Measurements from ENCODE around the gene TRAF7.
"Not testable (repeated sequence)": the region's sequence is repeated elsewhere in the genome, so short reads cannot be mapped to it uniquely, and the experiment has no call there.

TRAF7 gene

GRCh38 chr16:2155091-2155950 is at the start of gene TRAF7:
TSS of gene TRAF7 (plus strand) at chr16:2155782. CDS start at chr16:2163921, 8,139 bp downstream.
- peak; percentile 94 to 96 for DNase-seq (ENCODE audit: low read depth in 2 of 2)

DNA sequence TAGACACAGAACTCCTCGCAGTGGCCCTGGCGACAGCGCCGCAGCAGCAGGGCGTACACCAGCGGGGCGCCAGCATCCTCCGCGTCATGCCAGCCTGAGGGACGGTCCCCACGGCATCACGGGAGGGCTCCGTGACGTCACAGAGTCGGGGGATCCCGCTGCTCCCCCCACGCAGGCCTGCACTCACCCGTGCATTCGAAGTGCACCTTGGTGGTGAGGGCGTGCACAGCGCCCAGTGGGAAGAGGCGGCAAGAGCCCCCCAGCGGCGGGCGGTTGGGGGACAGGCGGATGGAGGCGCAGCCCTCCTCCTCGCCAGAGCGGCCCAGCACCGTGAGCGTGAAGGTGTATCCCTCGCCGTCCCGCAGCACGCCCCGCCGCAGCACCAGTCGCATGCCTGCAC is 49.4 kb upstream of the TRAF7 start:
- not testable (repeated sequence) for DNase-seq (ENCODE audit: low read depth in 2 of 2)

- not testable (repeated sequence) for DNase-seq (ENCODE audit: low read depth in 2 of 2)
Measured at GRCh38 chr16:2107121-2107790, 48.3 kb upstream of the TRAF7 start.

DNA sequence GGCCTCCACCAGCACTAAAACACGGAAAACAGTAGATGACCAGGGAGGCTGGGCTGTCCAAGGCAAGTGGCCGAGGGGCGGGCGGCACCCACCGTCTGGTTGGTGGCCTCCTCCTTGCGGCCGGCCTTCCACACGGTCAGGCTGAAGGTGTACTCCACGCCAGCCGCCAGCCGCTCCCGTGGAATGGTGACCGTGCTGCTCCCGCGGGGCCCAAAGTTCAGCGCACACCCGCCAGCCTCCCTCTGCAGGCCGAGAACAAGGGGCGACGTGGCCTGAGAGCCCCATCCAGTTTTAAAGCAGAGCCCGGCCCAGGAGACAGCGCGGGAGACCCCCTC is 47.8 kb upstream of the TRAF7 start:
- DNase-seq (ENCODE audit: low read depth in 2 of 2) = not testable (repeated sequence)

DNA sequence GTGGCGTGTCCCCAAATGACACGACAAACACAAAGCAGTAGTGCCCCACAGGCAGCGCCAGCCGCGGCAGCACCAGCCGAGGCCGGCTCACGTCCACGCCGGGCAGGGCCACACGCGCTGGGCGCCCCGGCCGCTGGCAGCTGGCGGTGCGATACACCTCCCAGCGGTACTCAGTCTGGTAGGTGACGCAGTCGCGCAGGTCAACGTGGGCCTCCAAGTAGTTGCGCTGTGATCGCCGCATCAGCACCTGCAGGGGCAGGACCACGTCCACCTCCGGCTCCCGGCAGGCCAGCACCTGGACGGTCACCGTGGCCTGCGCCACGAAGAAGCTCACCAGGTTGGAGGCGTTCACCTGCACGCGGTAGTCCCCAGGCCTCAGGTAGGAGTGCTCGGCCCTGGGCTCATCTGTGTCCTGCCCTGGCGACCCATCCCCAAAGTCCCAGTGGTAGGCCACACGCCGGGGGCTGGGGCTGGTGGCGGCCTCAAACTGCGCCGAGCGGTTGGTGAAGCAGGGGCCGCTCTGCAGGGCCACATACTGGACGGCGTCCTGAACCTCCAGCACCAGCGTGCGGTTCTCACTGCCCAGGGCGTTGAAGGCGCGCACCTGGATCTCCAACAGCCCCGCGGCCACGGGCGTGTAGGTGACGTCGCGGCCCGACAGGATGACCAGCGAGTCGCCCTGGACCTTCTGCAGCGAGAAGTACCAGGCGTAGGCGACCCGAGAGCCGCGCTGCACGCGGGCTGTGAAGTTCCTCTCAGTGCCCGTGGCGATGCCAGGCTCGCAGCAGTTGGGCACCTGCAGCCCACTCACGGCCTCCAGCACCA is 46.9 kb upstream of the TRAF7 start:
- not testable (repeated sequence) for DNase-seq (ENCODE audit: low read depth in 2 of 2)

- DNase-seq (ENCODE audit: low read depth in 2 of 2) = not testable (repeated sequence)
Measured at GRCh38 chr16:2109271-2109580, 46.4 kb upstream of the TRAF7 start.

DNA sequence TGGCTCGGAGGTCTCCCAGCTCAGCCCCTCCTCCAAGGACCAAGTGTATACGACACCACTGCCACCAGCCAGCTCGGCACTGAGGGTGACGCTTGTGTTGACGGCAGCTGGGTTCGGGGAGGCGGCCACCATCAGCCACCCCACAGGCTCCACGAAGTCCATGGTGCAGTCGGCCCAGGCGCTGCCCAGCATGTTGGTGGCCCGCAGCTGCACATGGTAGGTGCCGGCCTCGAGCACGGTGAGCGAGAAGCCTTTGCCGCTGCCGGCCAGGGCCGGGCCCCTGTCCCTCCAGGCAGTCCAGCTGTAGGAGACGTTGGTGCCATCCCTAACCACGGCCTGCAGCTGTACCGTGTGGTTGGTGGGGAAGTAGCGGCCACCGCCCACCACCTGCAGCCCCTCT is 45.7 kb upstream of the TRAF7 start:
- DNase-seq (ENCODE audit: low read depth in 2 of 2) = not testable (repeated sequence)

- not testable (repeated sequence) for DNase-seq (ENCODE audit: low read depth in 2 of 2)
Measured at GRCh38 chr16:2110332-2111008, 45.1 kb upstream of the TRAF7 start.

- DNase-seq (ENCODE audit: low read depth in 2 of 2) = not testable (repeated sequence)
Measured at GRCh38 chr16:2111009-2111353, 44.6 kb upstream of the TRAF7 start.

DNA sequence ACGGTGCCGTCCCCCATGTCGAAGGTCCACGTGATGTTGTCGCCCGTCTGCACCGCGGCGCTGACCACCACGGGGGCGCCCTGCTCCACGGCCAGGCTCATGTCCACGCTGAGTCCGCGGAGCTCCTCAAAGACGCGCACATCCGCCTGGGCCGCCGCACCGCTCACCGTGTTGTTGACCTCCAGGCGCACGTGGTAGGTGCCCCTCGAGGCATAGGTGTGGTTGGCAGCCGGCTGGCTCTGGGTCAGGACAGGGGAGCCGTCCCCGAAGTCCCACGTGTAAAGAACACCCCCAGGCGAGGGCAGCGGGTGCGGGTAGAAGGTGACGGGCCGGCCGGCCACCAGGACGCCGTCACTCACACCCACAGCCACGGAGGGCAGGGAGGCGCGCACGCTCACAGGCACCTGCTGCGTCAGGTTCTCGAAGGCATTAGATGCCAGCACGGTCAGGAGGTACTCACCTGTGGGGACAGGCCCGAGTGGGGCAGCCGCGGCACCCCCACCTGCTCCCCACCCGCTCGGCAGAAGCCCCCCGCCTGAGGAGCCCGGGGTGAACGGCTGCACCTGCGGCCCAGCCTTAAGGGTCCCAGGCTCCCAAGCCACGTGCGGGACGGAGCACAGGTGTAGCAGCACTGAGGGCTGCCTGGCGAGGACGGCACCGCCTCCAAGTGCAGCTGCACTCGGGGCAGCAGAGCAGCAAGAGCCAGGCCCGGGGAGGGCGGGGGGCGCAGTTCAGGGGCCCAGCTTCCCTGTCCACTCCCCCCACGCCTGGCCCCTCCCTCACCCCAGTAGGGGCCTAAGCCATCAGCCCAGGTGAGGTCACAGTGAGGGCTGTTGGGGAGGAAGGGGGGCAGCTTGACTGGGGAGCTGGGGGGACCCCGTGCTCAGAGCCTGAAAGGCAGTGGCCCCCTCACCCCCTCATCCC is 43.9 kb upstream of the TRAF7 start:
- not testable (repeated sequence) for DNase-seq (ENCODE audit: low read depth in 2 of 2)

DNA sequence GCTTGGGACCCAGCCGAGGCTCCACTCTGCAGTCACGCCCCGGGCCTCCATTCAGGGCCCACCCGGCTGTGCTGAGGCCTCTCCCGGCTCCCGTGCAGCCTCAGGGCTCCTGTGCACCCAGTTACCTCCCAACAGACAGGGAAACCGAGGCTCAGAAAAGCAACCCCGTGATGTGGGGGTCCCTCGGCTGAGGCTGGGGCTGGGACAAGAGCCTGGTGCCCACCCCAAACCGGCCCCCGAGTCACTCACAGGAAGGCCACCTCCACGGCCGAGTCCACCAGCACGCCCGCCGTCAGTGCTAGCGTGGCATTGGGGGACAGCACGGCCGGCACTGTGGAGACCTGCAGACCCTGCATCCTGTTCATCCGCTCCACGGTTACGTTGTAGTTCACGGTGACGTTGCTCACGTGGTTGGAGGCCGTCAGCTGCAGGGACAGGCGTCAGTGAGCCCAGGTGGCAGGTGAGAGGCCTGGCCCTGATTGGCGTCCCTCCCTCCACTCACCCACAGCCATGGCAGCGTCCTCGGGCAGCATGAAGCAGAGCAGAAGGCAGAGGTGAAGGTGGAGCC is 43.0 kb upstream of the TRAF7 start:
- DNase-seq (ENCODE audit: low read depth in 2 of 2) = not testable (repeated sequence)

DNA sequence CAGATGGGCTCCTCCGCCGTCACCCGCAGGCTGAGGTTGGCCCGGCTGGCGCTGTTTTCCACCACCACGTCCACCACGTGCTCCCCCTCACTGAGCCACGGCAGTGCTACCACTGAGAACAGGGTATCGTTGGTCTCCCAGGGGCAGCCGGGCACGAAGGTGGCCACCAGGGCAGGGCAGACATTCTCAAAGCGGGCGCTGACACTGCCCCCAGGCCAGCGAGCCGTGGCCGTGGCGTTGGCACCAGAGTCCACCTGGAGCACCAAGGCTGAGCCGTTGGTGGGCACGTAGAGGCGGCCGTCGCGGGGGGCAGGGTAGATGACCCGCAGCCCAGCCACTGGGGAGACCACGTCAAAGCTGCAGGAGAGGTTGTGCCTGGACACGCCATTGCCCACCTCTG is 41.4 kb upstream of the TRAF7 start:
- not testable (repeated sequence) for DNase-seq (ENCODE audit: low read depth in 2 of 2)

- not testable (repeated sequence) for DNase-seq (ENCODE audit: low read depth in 2 of 2)
Measured at GRCh38 chr16:2114885-2115590, 40.5 kb upstream of the TRAF7 start.

GRCh38 chr16:2115591-2115973 is 40.0 kb upstream of the TRAF7 start:
- no peak for DNase-seq (ENCODE audit: low read depth in 2 of 2)

DNA sequence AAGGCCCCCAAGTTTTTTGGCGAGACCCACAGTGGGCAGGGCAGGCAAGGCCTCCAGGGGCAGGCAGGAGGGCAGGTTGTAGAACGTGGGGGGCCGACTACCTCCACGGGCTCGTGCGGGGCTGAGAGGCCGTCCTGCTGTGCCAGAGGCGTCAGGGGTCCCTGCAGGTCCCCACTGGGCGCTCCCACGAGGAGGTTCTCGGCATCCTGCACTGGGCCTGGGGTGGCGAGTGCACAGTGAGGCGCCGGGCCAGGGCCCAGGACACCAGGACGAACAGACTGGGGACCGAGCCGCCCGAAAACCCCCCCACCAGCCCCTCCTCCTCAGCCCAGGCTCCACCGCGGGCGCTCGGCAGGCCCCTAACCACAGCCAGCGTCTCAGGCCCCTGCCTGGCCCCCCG is 39.2 kb upstream of the TRAF7 start:
- not testable (repeated sequence) for DNase-seq (ENCODE audit: low read depth in 2 of 2)

- DNase-seq (ENCODE audit: low read depth in 2 of 2) = not testable (repeated sequence)
Measured at GRCh38 chr16:2117341-2117740, 38.2 kb upstream of the TRAF7 start.

GRCh38 chr16:2117960-2118722 is 37.4 kb upstream of the TRAF7 start:
- not testable (repeated sequence) for DNase-seq (ENCODE audit: low read depth in 2 of 2)

DNA sequence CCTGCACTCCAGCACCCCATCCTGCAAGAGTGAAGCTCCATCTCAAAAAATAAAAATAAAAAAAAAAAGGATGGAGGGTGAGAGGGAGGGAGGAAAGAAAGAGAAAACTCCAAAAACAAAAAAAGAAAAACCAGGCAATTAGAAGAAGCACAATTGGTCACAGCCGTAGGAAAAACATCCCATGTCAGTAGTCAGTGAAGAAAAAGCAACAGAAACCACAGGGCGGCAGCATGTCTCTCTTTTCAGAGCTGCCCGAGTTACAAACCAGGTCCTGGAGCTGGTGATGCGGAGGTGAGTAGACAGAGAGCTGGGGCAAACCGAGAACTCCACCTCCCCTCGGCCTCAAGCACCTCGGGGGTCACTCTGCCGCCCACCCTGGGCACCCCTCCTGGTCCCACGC is 34.3 kb upstream of the TRAF7 start:
- not testable (repeated sequence) for DNase-seq (ENCODE audit: low read depth in 2 of 2)

DNA sequence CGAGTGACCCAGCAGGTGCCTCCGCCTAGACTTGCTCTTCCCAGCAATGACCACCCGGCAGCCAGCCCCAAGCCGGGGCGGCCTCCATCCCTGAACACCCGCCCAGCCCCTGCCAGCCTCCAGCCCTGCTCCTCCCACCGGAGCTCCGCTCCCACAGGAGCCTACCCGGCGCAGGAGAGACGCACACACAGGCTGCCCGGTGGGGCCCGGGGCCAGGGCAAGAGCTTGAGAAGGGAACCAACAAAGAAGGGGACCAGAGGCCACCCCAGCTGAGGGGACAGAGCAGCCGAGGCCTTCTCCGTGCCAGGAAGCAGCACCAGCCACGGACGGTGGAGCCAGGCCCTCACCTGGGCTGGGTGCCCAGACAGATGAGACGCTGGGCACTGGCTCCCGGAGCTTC is 33.7 kb upstream of the TRAF7 start:
- DNase-seq (ENCODE audit: low read depth in 2 of 2) = no peak
